HepG2 (cell line): ENCODE measurements around the gene PDK1. TPM values are rescaled to one million over a fixed set of nuclear protein-coding genes. Genes with fewer than 3 reads are reported as not detected.
A peak's percentile ranks its signal among the peaks of the same experiment; 100 is the strongest.

ENCODE experiments used
- ATAC-seq: fragments of 200-7000 bp; cut with Tn5 transposase; 3 replicates; pipeline ENCODE4 v1.9.1; 2020; ENCODE audit warnings: mild to moderate bottlenecking, moderate library complexity
- BruUV-seq: library from RNA; stranded (reverse); fragments of 400-500 nt; replicated peaks from 2 replicates; lab custom pipeline; 2021; lab: Mats Ljungman, UMichigan
- CTCF ChIA-PET: fragments of 300-600 bp; formaldehyde crosslinking; extraction: SDS; loops from one replicate; lab custom pipeline; 2021; ENCODE audit warnings: low total read pairs, inconsistent platforms, low intra/inter-chr PET ratio; lab: Yijun Ruan, JAX
- POLR2A ChIA-PET: fragments of 350-600 bp; sonication (Branson Sonifier 250); formaldehyde crosslinking; loops from one replicate; lab custom pipeline; 2020; ENCODE audit warnings: antibody characterized with exemption, inconsistent platforms; lab: Yijun Ruan, JAX
- DNase-seq: peaks from one replicate; pipeline ENCODE4 v3.0.0-alpha.2; 2015; ENCODE audit warnings: low spot score
- FAIRE-seq: peaks from 3 replicates; lab custom pipeline; 2011; peaks lifted over from hg19 to GRCh38; lab: Jason Lieb, UNC
- H2AFZ ChIP-seq: one replicate; pipeline ENCODE4 v1.6.1; 2011; ENCODE audit warnings: low read length, inconsistent platforms
- H3K27ac ChIP-seq: fragments of 300-600 bp; 3 replicates; pipeline ENCODE4 v1.8.0; 2011; ENCODE audit warnings: mixed run types, mild to moderate bottlenecking, mixed read lengths, low read length, inconsistent platforms; ENCODE audit not compliant: insufficient read depth; ENCODE audit errors: extremely low read length
- H3K27me3 ChIP-seq, 2 experiments: fragments of 200-600 bp in 1 of 2; 2 replicates in 1 of 2; 3 replicates in 1 of 2; pipeline versions ENCODE4 v1.6.0 to v1.8.0; 2011; ENCODE audit warnings: low read length in 2 of 2, mild to moderate bottlenecking in 2 of 2, moderate library complexity in 2 of 2, inconsistent platforms in 1 of 2; ENCODE audit not compliant: insufficient read depth in 2 of 2, control insufficient read depth in 1 of 2
- H3K36me3 ChIP-seq, 2 experiments: fragments of 200-600 bp in 1 of 2; replicated peaks in 1 of 2; 2 replicates in 1 of 2; 3 replicates in 1 of 2; pipeline versions ENCODE4 v1.5.1 to v1.8.0; 2011; ENCODE audit warnings: low read length in 2 of 2, inconsistent platforms in 1 of 2; ENCODE audit not compliant: insufficient read depth in 2 of 2, control insufficient read depth in 1 of 2
- H3K4me1 ChIP-seq: 2 replicates; pipeline ENCODE4 v1.5.1; 2012; ENCODE audit warnings: low read length, inconsistent platforms; ENCODE audit not compliant: insufficient read depth
- H3K4me2 ChIP-seq: 2 replicates; pipeline ENCODE4 v1.6.0; 2011; ENCODE audit warnings: low read depth, low read length, inconsistent platforms
- H3K4me3 ChIP-seq, 3 experiments: fragments of 200-600 bp in 1 of 3; sonication (generic), shearing (Covaris generic) in 1 of 3; replicated peaks in 1 of 3; 2 replicates each; pipeline ENCODE4 v1.5.1; 2011 to 2016; ENCODE audit warnings: low read length in 3 of 3, inconsistent platforms in 2 of 3, low read depth in 2 of 3, mild to moderate bottlenecking in 2 of 3, control low read depth in 1 of 3, mixed read lengths in 1 of 3; ENCODE audit not compliant: insufficient read depth in 1 of 3
- H3K79me2 ChIP-seq: one replicate; pipeline ENCODE4 v1.6.1; 2011; ENCODE audit warnings: low read length, inconsistent platforms; ENCODE audit not compliant: insufficient read depth
- H3K9ac ChIP-seq: 2 replicates; pipeline ENCODE4 v1.6.0; 2011; ENCODE audit warnings: mild to moderate bottlenecking, low read depth, low read length, inconsistent platforms; ENCODE audit not compliant: insufficient read depth
- H3K9me3 ChIP-seq: 2 replicates; pipeline ENCODE4 v1.5.1; 2012; ENCODE audit warnings: mild to moderate bottlenecking, low read length
- H4K20me1 ChIP-seq: 2 replicates; pipeline ENCODE4 v1.6.0; 2011; ENCODE audit warnings: inconsistent platforms, mild to moderate bottlenecking, low read length, moderate library complexity; ENCODE audit not compliant: insufficient read depth
- ELF3 ChIP-seq: IDR thresholded peaks from 2 replicates; pipeline ENCODE4 v1.6.1; 2016; ENCODE audit warnings: missing genetic modification reagents, missing compliant biosample characterization
- GLI4 ChIP-seq: sonication (generic); formaldehyde crosslinking; IDR thresholded peaks from 2 replicates; pipeline ENCODE4 v1.5.1; 2020; ENCODE audit warnings: missing genetic modification reagents, mild to moderate bottlenecking, moderate library complexity, borderline replicate concordance
- JUNB ChIP-seq: sonication (generic); formaldehyde crosslinking; IDR thresholded peaks from 2 replicates; pipeline ENCODE4 v1.8.0; 2022; ENCODE audit warnings: missing genetic modification reagents, mild to moderate bottlenecking, borderline replicate concordance
- KDM2A ChIP-seq: sonication (generic); formaldehyde crosslinking; IDR thresholded peaks from 2 replicates; pipeline ENCODE4 v1.4.0; 2020; ENCODE audit warnings: low read depth, missing genetic modification reagents, borderline replicate concordance
- RBFOX2 ChIP-seq: fragments of 200-400 bp; formaldehyde crosslinking; IDR thresholded peaks from 2 replicates; pipeline ENCODE4 v1.6.1; 2017; ENCODE audit warnings: low read depth, mild to moderate bottlenecking, low read length
- RFX5 ChIP-seq: IDR thresholded peaks from 2 replicates; pipeline ENCODE4 v1.6.1; 2011; ENCODE audit warnings: low read depth, low read length, improper control_type of control experiment
- TEAD3 ChIP-seq: optimal IDR thresholded peaks from 2 replicates; pipeline ENCODE3; 2016; ENCODE audit warnings: borderline replicate concordance
- U2AF2 ChIP-seq: fragments of 200-400 bp; formaldehyde crosslinking; IDR thresholded peaks from 2 replicates; pipeline ENCODE4 v1.6.1; 2017; ENCODE audit warnings: low read depth, mild to moderate bottlenecking, low read length
- YEATS2 ChIP-seq: sonication (generic); formaldehyde crosslinking; IDR thresholded peaks from 2 replicates; pipeline ENCODE4 v1.4.0; 2020; ENCODE audit warnings: missing genetic modification reagents, borderline replicate concordance
- ZNF207 ChIP-seq: fragments of 450-650 bp; IDR thresholded peaks from 2 replicates; pipeline ENCODE4 v1.6.1; 2016; ENCODE audit warnings: antibody characterized with exemption, borderline replicate concordance
- ZNF24 ChIP-seq: fragments of 450-650 bp; IDR thresholded peaks from 2 replicates; pipeline ENCODE4 v1.6.1; 2017; ENCODE audit warnings: antibody characterized with exemption, mild to moderate bottlenecking
- ZNF570 ChIP-seq: sonication (generic); formaldehyde crosslinking; IDR thresholded peaks from 2 replicates; pipeline ENCODE4 v1.4.0; 2020; ENCODE audit warnings: mild to moderate bottlenecking, missing genetic modification reagents, borderline replicate concordance
- WGBS: methylation state at CpG from one replicate; pipeline ENCODE4 v1.1.6; 2017; ENCODE audit warnings: low lambda C conversion rate; 5-methylcytosine and 5-hydroxymethylcytosine counted together
- in situ Hi-C: cut with HindIII; loops from 2 replicates; pipeline ENCODE4 v1.10.0; 2017; ENCODE audit warnings: low pct_unique_long_range_greater_than_20kb; ENCODE audit not compliant: extremely low pct_ligation_motif_present
- intact Hi-C: fragments of 100-400 bp; cut with micrococcal nuclease; formaldehyde crosslinking; loops from one replicate; pipeline ENCODE4 v1.10.0; 2022; ENCODE audit not compliant: unreplicated experiment
- polyA plus RNA-seq, 8 experiments: library from polyadenylated mRNA; depleted of rRNA in 3 of 8; stranded (reverse) in 7 of 8; unstranded in 1 of 8; fragments of >200 nt; fragmentation: Illumina TruSeq in 4 of 8; extraction: Trizol in 4 of 8; gene quantifications; 2 replicates each; pipeline versions ENCODE4 v1.2.1 to v1.2.3, GENCODE V29; 2011 to 2016; ENCODE audit warnings: low read depth in 4 of 8, missing spikeins in 1 of 8, mixed read lengths in 1 of 8; ENCODE audit not compliant: insufficient read depth in 1 of 8
- total RNA-seq, 5 experiments: library from RNA; depleted of rRNA; stranded (reverse); fragments of >200 nt; fragmentation: Illumina TruSeq; extraction: Trizol; gene quantifications; 2 replicates each; pipeline ENCODE4 v1.2.3, GENCODE V29; 2016; ENCODE audit warnings: low read depth in 1 of 5
- TF ChIP-seq, protein P1 (sequence below): sonication (generic); formaldehyde crosslinking; IDR thresholded peaks from 2 replicates; pipeline ENCODE4 v1.4.0; 2020; ENCODE audit warnings: missing genetic modification reagents

PDK1 gene
- total and polyA plus RNA-seq, 2 of the 13 experiments (the other 11 are each of a cell fraction or from before 2014, with no cell fraction given): 11.9 to 96.9 TPM

DNA sequence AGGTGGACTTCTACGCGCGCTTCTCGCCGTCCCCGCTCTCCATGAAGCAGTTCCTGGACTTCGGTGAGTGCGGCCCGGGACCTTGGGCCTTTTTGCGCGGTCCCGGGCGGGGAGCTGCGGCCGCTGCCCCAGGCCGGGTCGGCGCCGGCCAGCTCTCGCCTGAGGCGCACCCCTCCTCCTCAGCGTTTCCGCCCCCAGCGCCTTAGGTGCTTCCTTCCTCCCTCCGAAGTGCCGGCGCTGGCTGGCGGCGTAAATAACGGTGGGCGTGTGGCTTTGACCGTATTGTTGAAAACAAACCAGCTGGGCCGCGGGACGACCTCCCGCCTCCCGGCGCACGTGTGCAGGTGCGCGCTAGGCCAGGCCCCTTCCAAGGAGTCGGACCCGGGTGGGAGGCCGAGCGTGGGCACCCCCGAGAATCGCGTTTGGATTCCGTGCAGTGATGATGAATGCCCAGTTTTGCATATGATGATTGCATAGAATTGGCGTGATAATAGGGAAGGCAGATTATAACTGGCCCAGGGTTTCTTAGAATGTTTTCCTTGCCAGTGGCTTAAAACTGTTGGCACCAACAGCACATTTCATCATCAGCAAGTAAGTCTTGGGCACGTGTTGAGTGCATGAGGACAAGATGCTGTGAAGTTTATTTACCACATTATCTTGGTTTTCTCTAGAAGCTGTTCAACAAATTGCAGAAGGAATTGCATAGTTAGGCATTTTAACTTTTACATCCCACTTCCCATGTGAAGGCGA lies 569 bp downstream of the PDK1 start (continued):
- TF ChIP-seq ZNF570 (CRISPR knock-in tag): no peak
- TF ChIP-seq KDM2A: peak; percentile 63; the same call in 1 of the 2 replicates
- TF ChIP-seq ELF3: no peak
- peak; percentile 54 for TF ChIP-seq JUNB
- TF ChIP-seq, protein P1, sequence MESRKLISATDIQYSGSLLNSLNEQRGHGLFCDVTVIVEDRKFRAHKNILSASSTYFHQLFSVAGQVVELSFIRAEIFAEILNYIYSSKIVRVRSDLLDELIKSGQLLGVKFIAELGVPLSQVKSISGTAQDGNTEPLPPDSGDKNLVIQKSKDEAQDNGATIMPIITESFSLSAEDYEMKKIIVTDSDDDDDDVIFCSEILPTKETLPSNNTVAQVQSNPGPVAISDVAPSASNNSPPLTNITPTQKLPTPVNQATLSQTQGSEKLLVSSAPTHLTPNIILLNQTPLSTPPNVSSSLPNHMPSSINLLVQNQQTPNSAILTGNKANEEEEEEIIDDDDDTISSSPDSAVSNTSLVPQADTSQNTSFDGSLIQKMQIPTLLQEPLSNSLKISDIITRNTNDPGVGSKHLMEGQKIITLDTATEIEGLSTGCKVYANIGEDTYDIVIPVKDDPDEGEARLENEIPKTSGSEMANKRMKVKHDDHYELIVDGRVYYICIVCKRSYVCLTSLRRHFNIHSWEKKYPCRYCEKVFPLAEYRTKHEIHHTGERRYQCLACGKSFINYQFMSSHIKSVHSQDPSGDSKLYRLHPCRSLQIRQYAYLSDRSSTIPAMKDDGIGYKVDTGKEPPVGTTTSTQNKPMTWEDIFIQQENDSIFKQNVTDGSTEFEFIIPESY (CRISPR knock-in tag): no peak
- no peak for TF ChIP-seq RFX5
- no peak; the same call in none of the 2 replicates for TF ChIP-seq YEATS2 (CRISPR knock-in tag)

DNA sequence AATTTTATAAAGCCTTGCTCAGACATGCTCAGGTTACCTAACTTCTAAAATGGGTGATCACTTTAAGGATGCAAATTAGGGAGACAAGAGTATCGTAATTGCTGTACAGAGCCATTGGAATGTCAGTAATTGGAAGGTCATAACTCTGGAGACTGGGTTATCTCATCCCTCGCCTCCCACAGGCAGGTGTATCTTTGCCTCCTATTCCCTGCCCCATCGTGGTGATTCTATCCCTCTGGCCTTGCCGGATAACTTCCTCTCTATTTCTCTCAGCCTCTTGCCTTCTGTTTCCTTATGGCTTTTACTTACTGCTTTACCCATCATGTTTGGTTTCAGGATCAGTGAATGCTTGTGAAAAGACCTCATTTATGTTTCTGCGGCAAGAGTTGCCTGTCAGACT lies 2.5 kb downstream of the PDK1 start:
- in situ Hi-C loops (no loop called here), intact Hi-C loops (loop anchor here (5.0 kb wide), 2 partner anchors 76 to 131 kb away; partner anchors contain the start of gene ITGA6)
- no peak overlapping the region for H2AFZ ChIP-seq
- H3K4me1 ChIP-seq: peaks cover 58% of the 10 kb centered on the region
- peak overlapping the region; percentile 1 for H3K27ac ChIP-seq
- H4K20me1 ChIP-seq: peaks cover 59% of the 10 kb centered on the region
- peak overlapping the region; percentile 84; the same call in 1 of the 2 replicates for H3K9ac ChIP-seq
- no peak for DNase-seq
- peaks cover 72% of the 10 kb centered on the region for H3K79me2 ChIP-seq
- no TSS peak for BruUV-seq
- peak overlapping the region; percentile 86 to 96 (median 92) for H3K4me3 ChIP-seq
- WGBS: 60% methylated on average over 5 of the region's 5 CpGs
- ATAC-seq: no peak
- POLR2A ChIA-PET: no interaction called here
- H3K9me3 ChIP-seq: no peaks in the 10 kb centered on the region
- peak overlapping the region; percentile 73 for H3K4me2 ChIP-seq
- no peaks in the 10 kb centered on the region; a peak in 1 of 5 replicates for H3K27me3 ChIP-seq
- FAIRE-seq: no peak
- H3K36me3 ChIP-seq: peaks cover 7 to 37% of the 10 kb centered on the region in 2 experiments
- no peak for TF ChIP-seq U2AF2
- no peak for TF ChIP-seq ZNF207
- no peak for TF ChIP-seq ZNF24
- no peak for TF ChIP-seq GLI4 (CRISPR knock-in tag)
- peak; percentile 32; the same call in 1 of the 2 replicates for TF ChIP-seq RBFOX2
- TF ChIP-seq TEAD3: peak; percentile 13
- CTCF ChIA-PET: no interaction called here
